Measurements from ENCODE around the gene KLHL10.

KLHL10 gene

DNA sequence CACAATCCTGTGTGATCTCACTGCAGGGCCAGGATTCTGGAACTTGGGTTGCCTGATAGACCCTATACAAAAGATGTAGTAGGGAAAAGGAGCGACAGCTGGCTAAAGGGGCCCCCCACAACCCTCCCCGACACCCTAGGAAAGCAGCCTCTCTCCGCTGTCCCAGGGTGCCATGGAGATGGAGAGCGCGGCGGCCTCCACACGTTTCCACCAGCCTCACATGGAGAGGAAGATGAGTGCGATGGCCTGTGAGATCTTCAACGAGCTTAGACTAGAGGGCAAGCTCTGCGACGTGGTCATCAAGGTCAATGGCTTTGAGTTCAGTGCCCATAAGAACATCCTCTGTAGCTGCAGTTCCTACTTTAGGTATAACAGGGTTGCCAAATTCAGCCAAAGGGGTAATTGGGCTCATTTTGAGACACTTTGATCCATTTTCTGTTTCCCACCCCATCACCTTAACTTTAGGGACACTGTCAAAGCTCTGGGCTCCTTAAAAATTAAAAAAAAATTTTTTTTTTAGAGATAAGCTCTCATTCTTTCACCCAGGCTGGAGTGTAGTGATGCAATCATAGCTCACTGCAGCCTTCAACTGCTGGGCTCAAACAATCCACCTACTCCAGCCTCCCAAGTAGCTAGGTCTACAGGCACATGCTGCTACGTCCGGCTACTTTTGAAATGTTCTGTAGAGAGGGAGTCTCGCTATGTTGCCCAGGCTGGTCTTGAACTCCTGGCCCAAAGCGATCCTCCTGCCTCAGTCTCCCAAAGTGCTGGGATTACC is at the start of gene KLHL10:
Gene KLHL10, plus strand, starts transcription at position 65 of the 778 bp plus-strand sequence. Its CDS starts 108 bp downstream, at position 173.
- DNase-seq, result no peak

DNA sequence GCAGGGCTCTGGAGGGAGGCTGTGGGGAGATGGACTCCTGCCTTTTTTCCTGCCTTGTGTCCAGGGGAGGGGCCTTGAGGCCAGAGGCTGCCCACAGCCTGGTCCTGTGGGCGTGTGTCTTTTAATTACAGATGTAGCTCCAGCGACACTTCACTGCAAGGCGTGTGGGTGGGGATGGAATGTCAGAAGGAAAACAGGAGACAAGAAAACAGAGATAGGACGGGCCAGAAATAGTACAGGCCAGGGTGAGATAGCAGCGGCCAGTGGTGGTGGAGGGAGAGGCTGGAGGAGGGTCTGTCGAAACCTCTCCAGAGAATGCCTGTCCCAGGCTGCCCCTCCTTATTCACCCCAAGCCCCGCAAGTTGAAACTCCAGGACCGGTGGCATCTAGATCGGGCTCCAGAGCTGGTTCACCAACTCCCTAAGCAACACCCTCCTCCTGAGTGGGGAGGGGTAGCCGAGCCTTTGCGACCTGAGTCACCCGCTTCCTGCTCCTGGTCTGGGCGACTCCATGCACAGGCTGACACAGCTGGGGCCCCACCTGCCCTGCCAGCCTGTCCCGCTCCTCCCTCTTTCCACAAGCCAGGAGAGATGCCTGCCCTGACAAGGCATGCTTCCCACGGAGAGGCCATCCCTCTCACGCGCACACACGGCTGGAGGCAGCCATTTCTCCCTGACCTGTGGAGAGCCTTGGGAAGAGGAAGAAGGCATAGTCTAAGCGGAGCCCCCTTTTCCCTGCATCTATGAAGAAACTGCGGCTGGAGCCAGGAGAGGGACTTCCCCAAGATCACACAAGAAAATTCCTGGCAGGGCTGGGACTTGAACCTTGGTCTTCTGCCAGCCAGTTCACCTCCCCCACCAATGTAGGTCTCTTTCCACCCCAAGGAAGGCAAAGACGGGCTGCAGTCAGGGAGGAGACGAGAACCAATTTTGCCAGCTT is 44.5 kb upstream of the KLHL10 start:
- DNase-seq, result no peak

DNA sequence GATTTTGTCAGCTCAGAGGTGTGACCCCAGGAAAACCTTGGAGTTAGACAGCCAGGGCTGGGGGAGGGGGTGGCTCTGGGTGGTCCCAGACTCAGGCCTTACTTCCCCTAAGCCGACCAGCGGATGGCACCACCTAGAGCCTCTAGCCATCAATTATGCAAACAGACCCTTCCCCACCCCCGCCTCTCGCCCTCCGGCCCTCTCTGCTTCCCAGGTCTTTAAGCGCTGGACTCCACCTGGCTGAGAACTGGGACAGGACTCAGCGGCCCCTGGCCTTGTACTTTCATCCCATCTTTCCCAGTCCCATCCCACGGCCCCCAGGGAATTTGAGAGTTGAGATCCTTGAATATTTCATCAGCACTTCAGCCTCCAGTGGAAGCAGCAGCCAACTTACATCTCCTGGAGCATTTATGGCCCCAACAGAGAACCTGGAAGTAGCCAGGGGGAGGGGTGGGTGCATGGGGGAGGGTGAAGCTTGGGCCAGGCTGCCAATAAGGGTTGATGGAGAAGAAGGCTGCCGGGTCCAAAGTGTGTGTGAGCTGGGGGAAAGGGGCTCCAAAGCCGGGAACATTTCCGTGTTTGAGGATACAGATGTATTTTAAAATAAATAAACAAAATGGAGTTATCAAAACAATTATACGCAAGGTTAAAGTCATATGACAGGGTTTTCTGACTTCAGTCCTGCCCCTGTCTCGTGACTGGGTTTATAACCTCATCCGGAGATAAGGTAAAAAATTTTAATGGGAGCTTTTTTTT is 43.7 kb upstream of the KLHL10 start:
- no peak for DNase-seq

DNA sequence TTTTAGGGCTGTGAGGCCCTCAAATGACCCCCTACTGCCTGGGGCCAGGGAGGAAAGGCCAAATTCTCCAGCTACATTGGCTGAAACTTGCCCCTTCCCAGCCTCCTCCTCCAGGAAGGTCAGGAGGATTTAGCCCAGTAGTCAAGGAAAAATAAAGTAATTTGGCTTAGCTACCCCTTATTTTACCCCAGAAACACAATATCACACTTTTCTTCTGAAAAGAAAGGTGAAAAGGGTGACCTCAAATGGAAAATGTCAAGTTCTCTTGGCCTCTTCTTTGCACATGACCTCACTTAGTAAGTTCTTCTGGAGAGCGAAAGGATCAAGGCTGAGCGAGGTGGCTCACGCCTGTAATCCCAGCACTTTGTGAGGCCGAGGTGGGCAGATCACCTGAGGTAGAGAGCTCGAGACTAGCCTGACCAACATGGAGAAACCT is 43.1 kb upstream of the KLHL10 start:
- no peak for DNase-seq

DNA sequence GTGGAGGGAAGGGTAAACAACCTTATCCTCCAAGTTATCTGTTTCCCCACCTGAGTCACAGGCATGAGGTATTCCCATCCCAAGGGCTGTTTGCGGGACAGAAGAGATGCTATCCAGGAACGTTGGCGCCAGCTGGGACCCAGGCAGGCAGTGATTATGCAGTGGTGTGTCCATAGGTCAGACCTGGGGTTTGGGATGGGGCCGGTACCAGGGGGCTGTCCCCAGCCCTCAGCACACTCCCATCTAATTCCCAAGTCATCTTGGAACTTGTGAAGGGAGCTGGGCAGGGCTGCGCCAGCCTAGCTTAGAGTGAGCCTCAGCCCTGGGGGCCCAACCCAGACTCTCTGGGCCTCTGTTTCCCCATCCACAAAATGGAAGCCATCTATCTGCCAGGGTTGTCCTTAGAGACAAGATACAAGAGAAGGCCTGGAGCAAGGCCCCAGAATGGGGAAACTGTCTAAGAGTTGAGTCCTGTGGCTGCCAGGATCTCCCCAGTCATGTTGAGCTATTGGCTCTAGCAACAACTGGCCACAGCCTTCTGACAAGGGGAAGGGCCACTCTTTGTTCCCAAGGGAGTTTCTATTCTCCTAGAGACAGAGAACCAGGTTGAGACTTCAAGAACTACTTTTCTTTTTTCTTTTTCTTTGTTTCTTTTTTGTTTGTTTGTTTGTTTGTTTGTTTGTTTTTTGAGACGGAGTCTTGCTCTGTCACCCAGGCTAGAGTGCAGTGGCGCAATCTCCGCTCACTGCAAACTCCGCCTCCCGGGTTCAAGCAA is 41.3 kb upstream of the KLHL10 start:
- no peak for DNase-seq

DNA sequence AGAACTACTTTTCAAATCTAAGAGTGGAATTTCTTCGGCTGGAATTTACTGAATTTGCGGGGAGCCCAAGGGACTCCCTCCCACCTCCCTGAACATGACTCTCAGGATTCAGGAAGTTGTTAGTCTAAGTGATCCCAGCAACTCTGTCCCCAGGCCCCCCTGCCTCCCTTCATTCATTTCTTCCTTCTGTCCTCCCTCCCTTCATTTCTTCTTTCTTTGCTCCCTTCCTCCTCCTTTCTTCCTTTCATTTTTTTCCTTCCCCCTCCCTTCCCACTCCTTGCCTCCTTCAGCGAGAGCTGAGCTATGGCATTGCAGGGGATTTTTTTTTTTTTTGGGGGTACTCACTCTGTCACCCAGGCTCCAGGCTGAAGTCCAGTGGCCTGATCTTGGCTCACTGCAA is 40.2 kb upstream of the KLHL10 start:
- no peak for DNase-seq

DNA sequence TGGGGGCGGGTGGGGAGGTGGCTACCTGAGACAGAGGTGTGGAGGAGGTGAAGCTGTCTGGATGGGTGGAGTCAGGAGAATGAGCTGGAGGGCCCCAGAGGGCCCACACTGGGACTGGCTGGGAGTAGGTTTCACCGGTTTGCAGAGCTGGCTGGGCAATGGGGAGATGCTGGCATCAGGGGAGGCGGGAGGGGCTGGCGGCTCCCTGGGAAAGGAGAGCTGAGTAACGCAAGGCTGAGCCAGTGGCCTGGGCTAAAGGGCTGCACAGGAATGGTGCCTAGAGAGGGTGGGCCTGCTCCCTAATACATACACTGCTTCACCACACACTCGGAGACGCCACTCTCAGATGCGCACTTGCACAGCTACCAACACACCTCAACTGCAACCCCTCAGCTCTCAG is 38.3 kb upstream of the KLHL10 start:
- no peak for DNase-seq

DNA sequence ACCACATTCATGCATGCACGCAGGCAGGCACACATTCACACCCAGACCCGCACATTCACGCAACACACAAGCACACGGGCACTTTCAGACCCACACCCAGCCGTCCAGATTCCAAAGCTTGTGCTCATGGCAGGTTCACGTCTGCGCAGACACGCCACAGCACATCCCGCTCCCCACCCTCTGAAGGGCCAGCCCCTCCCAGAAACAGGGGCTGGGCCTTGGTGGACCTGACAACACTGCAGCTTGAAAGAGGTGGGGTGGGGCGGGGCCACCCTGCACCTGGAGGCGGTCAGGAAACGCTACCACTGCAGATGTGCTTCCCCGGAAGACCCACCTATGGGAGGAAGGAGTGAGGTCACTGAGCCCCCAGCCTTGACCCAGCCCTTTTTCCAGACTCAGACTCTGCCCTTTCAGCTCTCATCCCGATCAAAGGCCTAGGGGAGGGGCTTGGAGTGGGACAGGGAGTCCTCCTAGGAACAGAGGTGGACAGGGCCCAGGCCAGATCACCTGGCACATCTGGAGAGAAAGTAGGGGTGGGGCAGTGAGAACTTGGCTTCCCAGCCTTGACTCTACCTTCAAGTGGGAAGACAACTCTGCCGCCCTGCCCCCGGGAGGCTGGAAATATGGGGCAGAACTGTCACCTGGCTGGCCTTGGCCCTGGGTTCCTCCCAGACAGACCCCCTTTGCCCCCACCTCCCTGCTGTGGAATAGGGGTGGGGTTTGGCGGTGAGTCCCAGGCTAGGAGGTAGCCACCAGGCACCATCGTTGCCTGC is 36.8 kb upstream of the KLHL10 start:
- no peak for DNase-seq

DNA sequence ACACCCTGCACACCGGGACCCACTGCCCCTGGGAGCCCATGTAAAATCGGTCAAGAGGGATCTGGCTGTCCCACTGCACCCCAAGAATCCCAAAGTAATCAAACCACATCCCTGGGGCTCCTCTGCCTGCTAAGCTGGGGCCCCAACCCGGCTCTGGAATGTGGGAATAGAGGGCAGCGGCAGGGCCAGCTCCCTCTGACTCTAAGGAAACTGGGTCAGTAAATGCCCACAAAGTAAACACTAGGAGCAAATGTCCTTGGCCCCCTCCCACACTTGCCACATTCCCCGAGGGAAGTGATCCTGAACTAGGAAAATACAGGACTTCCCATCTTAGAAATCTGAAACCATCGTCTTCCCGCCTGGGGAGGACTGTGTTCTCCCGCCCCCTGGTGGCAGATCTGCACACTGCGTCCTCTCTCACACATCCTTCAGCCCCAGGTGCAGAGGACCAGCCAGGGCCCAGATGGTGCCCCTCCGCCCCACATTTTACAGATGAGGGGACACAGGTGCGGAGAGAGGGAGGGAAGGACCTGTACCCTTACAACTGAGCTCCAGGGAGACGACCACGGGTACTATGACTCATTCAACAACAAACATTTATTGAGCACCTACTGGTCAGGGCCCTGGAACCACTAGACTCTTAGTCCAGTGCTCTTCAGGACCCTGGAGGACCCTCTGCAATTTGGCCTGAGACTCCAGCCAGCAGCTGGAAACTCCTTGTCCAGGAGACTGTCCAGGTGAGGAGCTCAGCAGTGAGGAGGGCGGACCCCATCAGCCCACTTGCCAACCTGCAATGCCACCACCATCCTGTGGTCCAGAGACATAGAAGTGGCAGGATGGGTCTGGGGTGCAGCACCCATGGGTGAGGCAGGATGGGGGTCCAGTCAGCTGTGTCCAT is 36.0 kb upstream of the KLHL10 start:
- peak; percentile 66 to 82 for DNase-seq

DNA sequence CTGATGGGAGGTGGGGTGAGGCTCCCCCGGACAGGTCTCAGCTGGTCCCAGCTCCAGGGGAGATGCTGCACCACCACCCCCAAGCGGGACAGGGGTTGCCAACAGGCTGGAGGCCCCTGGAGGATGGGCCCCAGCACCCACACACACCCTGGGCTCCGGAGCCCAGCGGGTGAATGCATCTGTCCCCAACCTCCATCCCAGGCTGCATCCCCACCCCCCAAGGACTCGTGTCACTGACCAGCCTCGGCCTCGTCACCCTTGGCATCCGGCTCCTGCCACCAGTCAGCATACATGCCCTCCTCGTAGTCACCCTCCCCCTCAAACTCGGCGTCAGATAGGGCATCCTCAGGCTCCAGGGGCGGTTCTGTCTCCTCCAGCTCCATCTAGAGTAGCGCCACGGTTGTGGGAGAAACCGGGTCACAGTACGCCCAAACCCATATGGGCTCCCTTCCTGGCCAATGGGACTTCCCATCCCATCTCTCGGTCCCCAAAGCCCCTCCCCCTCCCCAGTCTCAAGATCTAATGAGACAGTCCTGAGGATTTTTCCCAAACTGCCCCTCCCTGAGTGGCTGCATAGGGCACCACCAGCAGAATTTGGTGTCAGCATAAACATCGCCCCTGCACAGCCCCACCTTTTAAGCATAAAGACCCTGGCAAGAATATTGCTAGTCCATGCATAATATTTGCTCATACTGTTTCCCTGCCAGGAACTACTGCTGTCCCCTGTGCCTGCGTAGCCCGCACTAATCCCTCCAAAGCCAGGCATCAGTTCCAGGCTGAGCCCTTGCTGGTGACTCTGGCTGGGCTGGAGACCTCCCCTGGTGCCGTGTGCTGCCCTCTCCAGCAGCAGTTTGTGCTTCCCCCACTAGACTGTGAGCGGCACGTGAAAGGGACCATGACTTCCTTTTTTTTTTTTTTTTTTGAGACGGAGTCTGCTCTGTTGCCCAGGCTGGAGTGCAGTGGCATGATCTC is 34.3 kb upstream of the KLHL10 start:
- no peak for DNase-seq

DNA sequence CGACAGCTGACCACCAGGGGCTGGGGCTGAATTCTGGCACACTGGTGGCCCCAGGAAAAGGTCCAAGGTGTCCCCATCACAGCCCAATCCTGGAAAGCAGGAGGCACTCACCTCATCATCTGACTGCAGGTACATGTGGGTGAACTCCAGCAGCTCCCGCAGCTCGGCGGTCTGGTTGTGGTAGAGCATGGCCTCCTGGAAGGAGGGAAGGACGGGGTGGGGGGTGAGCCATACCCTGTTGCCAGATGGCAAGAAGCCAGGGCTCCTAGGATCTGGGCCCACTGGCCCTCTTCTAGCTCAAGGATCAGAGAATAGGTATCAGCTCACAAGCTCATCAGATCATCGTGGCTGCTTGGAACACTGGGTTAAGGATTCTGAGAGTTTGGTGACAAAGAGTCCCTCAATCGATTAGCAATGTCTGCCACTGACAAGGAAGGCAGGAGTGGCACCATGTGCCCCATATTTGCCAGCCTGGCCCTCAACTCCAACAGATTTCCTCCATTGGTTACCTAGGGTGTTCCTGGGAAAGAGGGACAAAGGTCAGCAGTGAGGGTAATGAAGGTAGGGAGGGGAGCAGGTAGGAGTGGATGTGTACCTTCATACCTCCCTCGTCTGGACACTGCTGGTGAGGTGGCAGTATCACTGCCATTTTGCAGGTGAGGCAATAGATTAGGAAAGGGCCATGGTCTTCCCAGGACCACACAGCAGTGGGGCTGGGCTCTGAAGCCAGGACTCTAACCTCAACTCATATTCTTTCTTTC is 30.8 kb upstream of the KLHL10 start:
- no peak for DNase-seq

DNA sequence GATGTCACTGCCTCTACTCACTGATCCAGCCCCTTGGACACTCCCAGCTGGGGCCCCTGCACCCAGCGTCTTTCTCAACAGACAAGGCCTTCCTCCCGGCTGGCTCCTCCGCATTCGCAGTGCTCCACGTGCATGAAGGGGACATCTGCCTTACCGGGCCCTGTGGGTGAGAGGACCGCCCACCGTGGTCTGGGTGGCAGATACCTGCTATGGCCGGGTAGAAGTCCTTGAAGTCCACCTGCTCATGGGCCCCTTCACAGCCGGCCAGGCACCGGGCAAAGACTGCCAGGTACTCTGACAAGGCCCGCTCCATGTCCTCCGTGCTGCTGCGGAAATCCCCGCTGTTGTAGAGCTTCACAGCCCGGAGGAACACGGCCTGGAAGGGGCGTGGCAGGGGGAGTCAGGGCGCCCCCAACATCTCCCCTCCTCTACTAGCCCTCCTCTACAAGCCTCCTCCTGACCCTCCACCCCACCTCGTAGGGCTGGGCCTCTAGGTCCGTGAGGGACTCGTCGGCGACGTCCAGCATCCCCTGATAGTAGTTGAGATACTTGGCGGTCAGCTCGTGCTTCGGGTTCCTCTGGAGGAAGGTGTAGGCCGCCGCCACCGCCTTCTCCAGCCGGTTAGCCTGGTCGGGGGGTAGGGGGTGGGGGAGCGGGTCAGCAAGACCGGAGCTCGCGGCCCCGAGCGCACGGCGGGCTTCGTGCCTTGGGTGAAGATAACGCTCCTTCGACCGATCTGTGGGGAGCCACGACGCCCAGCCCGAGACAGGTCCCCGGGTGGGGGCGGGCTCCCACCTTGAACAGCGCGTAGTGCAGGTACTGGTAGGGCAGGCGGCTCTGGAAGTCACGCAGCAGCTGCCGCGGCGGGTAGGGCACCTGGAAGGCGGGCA is 26.7 kb upstream of the KLHL10 start:
- no peak for DNase-seq

DNA sequence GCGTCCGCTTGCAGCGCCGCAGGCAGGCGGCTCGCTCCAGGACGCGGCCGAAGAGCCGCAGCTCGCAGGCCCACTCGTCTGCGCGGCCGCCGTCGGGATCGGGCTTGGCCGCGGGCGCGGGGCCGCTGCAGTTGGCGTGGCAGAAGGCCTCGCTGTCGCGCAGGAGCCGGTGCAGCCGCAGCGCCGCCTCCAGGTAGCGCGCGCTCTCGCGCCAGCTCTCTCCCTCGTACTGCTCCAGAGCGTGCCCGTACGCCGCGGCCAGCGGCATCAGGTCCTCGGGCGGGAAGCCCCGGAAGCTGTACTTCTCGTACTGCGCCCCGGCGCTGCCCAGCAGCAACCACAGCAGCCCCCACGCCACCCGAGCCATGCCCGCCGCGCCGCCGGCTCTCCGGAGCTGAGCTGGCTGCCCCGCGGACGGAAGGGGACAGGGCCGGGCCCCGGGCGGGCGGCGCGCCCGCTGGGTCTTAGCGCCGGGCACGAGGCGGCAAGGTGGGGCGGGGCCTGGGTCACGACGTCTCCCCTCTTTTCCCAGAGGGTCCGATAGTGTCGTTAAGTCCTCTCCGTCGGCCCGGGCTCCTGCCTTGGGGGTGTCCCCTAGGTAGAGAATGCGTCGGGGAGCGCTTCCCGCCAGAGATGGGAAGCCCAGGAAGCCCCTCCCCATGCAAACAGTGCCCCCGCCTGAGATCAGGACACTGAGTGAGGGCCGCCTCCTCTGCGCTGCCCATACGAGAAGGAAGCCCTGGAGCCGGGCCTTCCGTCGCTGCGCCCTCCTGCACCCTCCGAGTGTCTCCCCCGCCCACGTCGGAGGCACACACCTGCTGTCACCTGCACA is 25.9 kb upstream of the KLHL10 start, which contains the start of gene P3H4:
Gene P3H4, minus strand, starts transcription at position 401 of the 832 bp plus-strand sequence. Its CDS starts 34 bp downstream, at position 367.
- peak; percentile 81 for DNase-seq

DNA sequence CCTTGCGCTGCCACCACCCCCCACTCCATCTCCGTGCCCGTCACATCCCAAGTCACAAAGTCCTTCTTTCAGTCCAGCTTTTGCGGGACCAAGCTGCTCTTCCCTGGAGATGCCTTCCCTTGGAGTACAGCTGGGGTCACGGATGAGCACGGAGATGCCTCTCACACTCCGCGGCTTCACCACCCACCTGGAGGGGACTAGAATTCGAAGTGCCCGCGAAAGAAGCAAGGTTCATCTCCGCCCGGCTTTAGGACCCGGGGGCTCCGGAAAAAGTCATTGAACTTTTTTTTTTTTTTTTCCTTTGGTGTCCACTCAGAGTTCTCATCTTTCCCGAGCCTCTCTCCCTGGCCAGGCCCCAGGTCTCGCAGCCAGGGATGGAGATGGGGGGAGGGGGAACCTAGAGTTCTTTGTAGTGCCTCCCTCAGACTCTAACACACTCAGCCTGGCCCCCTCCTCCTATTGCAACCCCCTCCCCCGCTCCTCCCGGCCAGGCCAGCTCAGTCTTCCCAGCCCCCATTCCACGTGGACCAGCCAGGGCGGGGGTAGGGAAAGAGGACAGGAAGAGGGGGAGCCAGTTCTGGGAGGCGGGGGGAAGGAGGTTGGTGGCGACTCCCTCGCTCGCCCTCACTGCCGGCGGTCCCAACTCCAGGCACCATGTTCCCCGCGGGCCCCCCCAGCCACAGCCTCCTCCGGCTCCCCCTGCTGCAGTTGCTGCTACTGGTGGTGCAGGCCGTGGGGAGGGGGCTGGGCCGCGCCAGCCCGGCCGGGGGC is 25.1 kb upstream of the KLHL10 start, which contains the start of gene FKBP10:
Gene FKBP10, plus strand, starts transcription at position 624 of the 771 bp plus-strand sequence. Its CDS starts 31 bp downstream, at position 655.
- DNase-seq, result peak; percentile 79 to 87

DNA sequence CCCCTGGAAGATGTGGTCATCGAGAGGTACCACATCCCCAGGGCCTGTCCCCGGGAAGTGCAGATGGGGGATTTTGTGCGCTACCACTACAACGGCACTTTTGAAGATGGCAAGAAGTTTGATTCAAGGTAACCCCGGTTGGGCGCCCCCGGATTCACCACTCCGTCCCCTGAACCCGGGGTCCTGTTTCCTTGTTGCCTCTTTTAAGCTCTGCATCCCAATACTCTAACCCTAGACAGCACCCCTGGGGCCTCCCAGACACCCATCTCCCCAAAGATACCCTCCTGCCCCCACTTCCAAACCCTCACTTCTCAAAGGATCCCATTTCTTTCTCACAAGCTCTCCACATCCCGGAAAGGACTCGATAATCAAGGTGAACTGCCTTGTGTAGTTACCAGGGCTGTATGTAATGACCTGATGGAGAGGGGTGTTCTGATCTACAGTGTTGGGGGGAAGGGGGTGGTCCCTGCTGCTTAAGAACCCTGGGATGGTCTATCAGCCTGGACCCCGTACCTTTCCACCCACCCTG is 24.4 kb upstream of the KLHL10 start:
- DNase-seq, result peak in 1 of 2 experiments; percentile 52
